ENCODE data around the gene ATAD3B.
A peak's percentile ranks its signal among the peaks of the same experiment; 100 is the strongest.
"Not testable (repeated sequence)": the region's sequence is repeated elsewhere in the genome, so short reads cannot be mapped to it uniquely, and the experiment has no call there.

The ATAD3B gene

GRCh38 chr1:1481811-1482210, 10.2 kb downstream of the ATAD3B start:
- DNase-seq (ENCODE audit: low read depth) = not testable (repeated sequence)

GRCh38 chr1:1482856-1483255, 11.3 kb downstream of the ATAD3B start:
- no peak for DNase-seq (ENCODE audit: low read depth)

- DNase-seq (ENCODE audit: low read depth) = no peak
Measured at GRCh38 chr1:1483714-1484113, 12.1 kb downstream of the ATAD3B start.

GRCh38 chr1:1484976-1485750, 13.6 kb downstream of the ATAD3B start:
- DNase-seq (ENCODE audit: low read depth) = not testable (repeated sequence)

- DNase-seq (ENCODE audit: low read depth) = not testable (repeated sequence)
Measured at GRCh38 chr1:1485755-1486317, 14.3 kb downstream of the ATAD3B start.

DNA sequence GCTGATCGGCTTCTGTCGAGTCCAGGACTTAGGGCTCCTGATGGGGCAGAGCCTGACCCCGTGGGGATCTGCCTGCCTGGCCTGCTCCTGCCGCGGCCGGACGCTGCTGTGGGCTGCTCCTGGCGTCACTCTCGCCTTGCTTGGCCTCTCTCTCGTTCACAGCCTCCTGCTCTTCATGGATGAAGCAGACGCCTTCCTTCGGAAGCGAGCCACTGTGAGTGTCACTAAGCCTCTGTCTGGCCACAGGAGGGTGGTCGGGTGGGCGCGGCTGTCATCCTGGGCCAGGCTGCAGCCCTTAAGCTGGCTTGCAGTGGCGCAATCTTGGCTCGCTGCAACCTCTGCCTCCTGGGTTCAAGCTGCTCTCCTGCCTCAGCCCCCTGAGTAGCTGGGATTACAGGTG, 16.1 kb downstream of the ATAD3B start:
- no peak for DNase-seq (ENCODE audit: low read depth)

DNA sequence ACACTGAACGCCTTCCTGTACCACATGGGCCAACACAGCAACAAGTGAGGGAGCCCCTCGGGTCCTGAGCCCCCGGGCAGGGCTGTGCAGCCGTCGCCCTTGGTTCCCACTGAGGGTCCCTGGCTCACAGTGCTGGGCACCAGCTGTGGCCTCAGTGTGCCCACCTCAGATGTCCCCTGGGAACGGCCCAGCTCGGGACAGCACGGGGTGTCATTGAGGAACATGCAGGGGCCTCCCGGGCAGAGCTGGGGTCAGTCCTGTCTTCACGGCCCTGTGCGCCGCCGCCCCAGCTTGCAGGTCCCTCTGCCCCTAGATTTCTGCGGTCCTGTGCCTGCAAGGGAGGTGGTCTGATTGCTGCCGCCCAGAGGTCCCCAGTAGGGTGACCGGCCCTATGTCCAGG, 17.7 kb downstream of the ATAD3B start:
- no peak for DNase-seq (ENCODE audit: low read depth)

- DNase-seq (ENCODE audit: low read depth) = no peak
Measured at GRCh38 chr1:1489861-1490260, 18.3 kb downstream of the ATAD3B start.

DNA sequence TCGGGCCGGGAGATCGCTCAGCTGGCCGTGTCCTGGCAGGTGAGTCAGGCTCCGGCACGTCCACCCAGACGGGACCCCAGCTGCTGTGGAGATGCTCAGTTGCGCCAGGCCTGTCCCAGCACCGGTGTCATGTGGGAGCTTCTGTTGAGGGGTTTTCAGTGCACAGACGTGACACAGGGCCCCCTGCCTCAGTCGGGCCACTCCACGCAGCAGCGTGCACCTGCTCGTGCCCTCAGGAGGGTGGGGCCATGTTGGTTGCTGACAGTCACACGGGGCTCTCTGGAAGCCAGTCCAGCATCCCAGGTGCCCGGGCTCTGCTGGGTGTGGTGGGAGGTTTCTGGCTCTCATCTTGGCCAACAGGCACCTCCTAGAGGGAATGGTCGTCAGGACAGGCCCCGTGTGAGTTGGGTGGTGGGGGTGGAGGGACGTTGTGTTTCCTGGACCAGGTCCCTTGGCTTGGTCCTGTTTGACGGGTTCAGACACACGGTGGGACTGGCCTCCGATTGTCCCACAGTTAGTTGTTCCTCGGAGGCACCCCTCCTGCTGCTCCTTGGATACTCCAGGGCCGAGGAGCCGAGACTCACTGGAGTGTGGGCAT, 19.2 kb downstream of the ATAD3B start:
- DNase-seq (ENCODE audit: low read depth) = no peak

DNA sequence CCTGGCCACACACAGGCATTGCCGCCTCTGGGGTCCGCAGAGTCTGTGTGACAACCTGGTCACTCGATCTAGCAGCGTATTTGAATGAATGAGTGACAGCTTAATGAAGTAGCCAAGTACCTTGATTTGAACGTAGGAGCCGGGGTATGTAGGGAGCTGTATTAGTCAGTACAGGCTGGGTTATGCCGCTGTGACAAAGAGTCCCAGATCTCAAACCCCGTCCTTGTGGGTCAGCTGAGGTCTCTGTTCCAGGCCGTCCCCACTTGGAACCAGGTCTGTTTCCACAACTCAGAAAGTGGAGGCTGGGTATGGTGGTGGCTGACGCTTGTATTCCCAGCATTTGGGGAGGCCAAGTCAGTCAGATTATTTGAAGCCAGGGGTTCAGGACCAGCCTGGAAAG, 20.0 kb downstream of the ATAD3B start:
- no peak for DNase-seq (ENCODE audit: low read depth)

- not testable (repeated sequence) for DNase-seq (ENCODE audit: low read depth)
Measured at GRCh38 chr1:1494311-1494710, 22.7 kb downstream of the ATAD3B start.

GRCh38 chr1:1495461-1495975, 24.0 kb downstream of the ATAD3B start:
- not testable (repeated sequence) for DNase-seq (ENCODE audit: low read depth)

- peak; percentile 66 for DNase-seq (ENCODE audit: low read depth)
Measured at GRCh38 chr1:1504777-1505365, 33.3 kb downstream of the ATAD3B start.

DNA sequence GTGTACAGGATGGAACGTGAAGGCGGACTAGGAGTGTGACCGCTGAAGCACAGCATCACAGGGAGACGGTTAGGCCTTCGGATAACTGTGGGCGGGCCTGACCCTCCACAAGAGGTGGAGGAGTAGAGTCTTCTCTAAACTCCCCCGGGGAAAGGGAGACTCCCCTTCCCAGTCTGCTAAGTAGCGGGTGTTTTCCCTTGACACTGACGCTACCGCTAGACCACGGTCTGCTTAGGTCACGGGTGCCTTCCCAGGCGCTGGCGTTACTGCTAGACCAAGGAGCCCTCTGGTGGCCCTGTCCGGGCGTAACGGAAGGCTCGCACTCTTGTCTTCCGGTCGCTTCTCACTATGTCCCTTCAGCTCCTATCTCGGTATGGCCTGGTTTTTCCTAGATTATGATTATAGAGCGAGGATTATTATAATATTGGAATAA, 33.8 kb downstream of the ATAD3B start:
- peak; percentile 42 for DNase-seq (ENCODE audit: low read depth)

GRCh38 chr1:1505801-1506200, 34.2 kb downstream of the ATAD3B start:
- not testable (repeated sequence) for DNase-seq (ENCODE audit: low read depth)

DNA sequence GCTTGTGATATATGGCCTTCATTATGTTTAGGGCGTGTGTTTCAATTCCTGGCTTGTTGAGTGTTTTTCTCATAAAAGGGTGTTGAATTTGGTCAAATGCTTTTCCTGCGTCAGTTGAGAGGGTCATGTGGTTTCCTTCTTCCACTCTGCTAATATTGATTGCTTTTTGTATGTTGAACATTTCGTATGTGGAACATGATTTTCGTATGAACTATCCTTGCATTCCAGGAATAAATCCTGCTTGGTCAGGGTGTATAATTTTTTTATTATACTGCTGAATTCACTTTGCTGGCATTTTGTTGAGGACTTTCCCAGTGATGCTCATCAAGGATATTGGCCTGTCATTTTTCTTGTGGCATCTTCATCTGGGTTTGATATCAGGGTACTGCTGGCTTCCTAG, 35.7 kb downstream of the ATAD3B start:
- DNase-seq (ENCODE audit: low read depth) = no peak

DNA sequence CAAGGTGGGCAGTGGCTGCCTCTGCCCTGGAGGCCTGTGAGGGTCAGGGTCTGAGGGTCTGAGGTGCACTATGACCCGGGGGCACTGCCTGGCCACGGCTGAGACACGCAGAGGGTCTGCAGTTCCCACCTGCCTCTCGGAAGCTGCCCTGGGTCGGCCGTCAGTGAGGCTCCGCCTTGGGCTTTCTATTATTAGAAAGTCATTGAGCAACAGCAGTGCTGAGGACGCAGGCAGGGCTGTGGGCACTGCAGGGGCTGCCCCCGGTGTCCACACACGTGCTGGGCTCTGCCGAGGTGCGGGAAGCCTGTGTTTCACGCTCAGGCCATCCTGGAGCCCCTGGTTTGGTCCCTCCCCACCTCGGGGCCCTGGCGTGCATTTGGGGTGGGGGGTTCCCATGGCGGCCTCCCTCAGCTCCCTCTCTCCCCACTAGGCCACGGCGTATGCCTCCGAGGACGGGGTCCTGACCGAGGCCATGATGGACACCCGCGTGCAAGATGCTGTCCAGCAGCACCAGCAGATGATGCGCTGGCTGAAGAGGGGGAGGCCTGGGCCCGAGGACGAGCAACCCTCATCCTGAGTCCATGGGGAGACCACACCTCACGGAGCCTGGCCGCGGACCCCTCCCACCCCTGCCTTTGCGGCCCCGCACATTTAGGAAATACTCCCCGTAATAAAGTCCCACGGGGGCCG, 37.4 kb downstream of the ATAD3B start:
- not testable (repeated sequence) for DNase-seq (ENCODE audit: low read depth)

- DNase-seq (ENCODE audit: low read depth) = not testable (repeated sequence)
Measured at GRCh38 chr1:1509465-1509850, 37.9 kb downstream of the ATAD3B start.

- DNase-seq (ENCODE audit: low read depth) = peak; percentile 39
Measured at GRCh38 chr1:1510912-1511532, 39.5 kb downstream of the ATAD3B start.

DNA sequence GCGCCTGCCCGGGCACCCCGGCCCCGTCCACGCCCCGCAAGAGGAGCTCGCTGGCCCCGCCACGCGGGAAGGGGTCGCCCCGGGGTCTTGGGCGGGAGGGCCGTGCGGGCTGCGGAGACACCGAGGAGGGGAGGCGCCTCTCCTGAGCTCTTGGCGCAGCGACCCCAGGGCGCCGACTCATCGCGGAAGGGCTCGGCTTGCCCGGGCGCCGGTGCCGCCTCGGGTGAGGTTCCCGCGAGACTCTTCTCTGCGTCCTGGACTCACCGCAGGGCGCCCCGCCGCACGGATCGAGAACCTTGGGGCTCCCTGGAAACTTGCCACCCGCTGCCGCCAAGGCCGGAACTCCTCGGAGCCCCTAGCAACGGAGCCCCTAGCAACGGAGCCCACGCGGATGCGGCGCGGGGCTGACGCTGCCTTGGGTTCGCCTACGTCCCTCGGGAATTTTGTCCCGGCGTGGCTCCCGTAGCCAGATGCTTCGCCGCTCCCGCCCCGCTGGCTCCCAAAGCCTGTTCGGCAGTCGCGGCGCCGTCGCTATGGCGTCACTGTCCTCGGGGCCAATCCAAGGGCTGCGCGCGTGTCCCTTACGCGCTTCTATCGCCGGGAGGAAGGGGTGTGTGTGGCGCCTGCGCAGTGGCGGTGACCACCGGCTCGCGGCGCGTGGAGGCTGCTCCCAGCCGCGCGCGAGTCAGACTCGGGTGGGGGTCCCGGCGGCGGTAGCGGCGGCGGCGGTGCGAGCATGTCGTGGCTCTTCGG, 40.1 kb downstream of the ATAD3B start, which contains the start of gene ATAD3A:
TSS of gene ATAD3A (plus strand) at position 630 of the 753 bp plus-strand sequence. CDS start at position 737, 107 bp downstream.
- DNase-seq (ENCODE audit: low read depth) = peak; percentile 97

- DNase-seq (ENCODE audit: low read depth) = peak; percentile 12
Measured at GRCh38 chr1:1512425-1512824, 40.9 kb downstream of the ATAD3B start.
